Fibroblast of the aortic adventitia (primary cell): ENCODE measurements around the gene RTTN. TPM values are rescaled to one million over a fixed set of nuclear protein-coding genes. Genes with fewer than 3 reads are reported as not detected.

ENCODE experiments used
- DNase-seq: peaks from one replicate; pipeline ENCODE4 v3.0.0-alpha.2; 2010; ENCODE audit warnings: low read depth
- H3K4me3 ChIP-seq: 2 replicates; pipeline ENCODE4 v1.5.1; 2011; ENCODE audit warnings: low read depth, mild to moderate bottlenecking, control low read depth, low read length, moderate library complexity
- CTCF ChIP-seq: IDR thresholded peaks from 2 replicates; pipeline ENCODE4 v1.5.1; 2011; ENCODE audit warnings: mild to moderate bottlenecking, low read length, control low read depth, inconsistent platforms; ENCODE audit not compliant: insufficient read depth
- total RNA-seq: library from RNA; depleted of rRNA; stranded (reverse); fragments of >200 nt; gene quantifications from 2 replicates; pipeline ENCODE4 v1.2.3, GENCODE V29; 2012; ENCODE audit warnings: low replicate concordance

The RTTN gene
- total RNA-seq, 1 donor = 38.6 TPM

- no peak overlapping the region for H3K4me3 ChIP-seq
- DNase-seq = peak; percentile 60
- peak; percentile 48 for TF ChIP-seq CTCF
Measured at GRCh38 chr18:70172225-70172624, 33.3 kb downstream of the RTTN start.

GRCh38 chr18:70169747-70170146 is 35.7 kb downstream of the RTTN start:
- no peak for DNase-seq
- H3K4me3 ChIP-seq = no peak overlapping the region
- no peak for TF ChIP-seq CTCF

- DNase-seq = no peak
- H3K4me3 ChIP-seq = peak overlapping the region; percentile 18
- no peak for TF ChIP-seq CTCF
Measured at GRCh38 chr18:70166668-70167067, 38.8 kb downstream of the RTTN start.

GRCh38 chr18:70165936-70166335 is 39.6 kb downstream of the RTTN start:
- no peak overlapping the region for H3K4me3 ChIP-seq
- no peak for DNase-seq
- TF ChIP-seq CTCF = no peak

- DNase-seq = no peak
- TF ChIP-seq CTCF = no peak
- no peak overlapping the region for H3K4me3 ChIP-seq
Measured at GRCh38 chr18:70160073-70160678, 45.3 kb downstream of the RTTN start.

- no peak for DNase-seq
- no peak overlapping the region for H3K4me3 ChIP-seq
- TF ChIP-seq CTCF = no peak
Measured at GRCh38 chr18:70158992-70159717, 46.3 kb downstream of the RTTN start.
